ENCODE measurements around the gene UPF1. TPM values are rescaled to one million over a fixed set of nuclear protein-coding genes. Genes with fewer than 3 reads are reported as not detected.

The UPF1 gene
- total RNA-seq, 6 donors from 2014 or later = 68.9 to 157 (median 86.3) TPM

DNA sequence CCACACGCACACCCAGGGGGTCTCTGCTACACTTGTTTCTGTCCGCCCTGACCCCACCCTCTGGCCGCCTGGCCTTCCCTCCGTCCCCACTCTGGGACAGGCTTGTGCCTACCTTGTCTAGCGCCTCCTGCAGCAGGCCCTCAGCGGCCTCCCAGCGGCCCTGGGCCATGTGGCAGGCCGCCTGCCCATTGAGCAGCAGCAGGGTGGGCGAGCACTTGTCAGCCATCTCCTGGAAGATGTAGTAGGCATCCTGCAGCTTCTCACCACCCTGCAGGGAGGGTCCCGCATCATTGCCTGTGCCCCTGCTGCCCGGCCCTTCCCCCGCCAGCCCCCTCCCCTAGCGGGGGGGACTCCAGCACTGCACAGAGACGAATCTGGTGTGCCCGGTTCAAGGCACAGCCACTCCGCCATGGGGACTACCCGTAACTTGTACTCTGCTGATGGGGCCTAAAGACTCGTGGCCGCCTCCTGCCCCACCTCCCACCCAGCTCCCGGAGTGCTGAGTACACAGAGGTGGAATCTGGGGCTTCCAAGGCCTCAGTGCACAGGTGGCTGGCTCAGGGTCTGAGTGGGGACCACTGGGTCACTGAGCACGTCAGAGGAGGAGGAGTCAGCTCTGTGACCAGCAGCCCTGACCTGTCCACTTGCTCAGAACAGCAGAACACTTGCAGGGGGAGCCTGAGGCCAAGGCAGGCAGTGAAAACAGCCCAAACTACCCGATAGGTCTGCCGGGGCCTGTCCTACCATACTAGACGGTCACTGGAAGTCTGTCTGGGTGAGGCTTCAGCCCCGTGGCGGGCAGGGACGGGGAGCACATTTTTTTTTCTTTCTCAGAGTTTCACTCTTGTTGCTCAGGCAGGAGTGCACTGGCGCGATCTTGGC is 71.6 kb downstream of the UPF1 start:
- Histone ChIP-seq H3K9me3 (no peaks in the 10 kb centered on the region), H3K36me3 (peaks cover 6 to 86% (median 79%) of the 10 kb centered on the region in 4 donors), H3K4me3 (no peak overlapping the region), H3K27ac (no peak overlapping the region), H3K27me3 (no peaks in the 10 kb centered on the region), H3K4me1 (no peaks in the 10 kb centered on the region)
- TF ChIP-seq POLR2AphosphoS5 (IDR thresholded peaks at IDR 0.05) = no peak
- WGBS, 2 donors = 91 to 92% methylated on average over 17 to 29 of the region's 29 CpGs
- ATAC-seq (ENCODE audit: low FRiP score in 2 of 2) (no peak), DNase-seq (peak in 1 of 2 donors; percentile 65)

DNA sequence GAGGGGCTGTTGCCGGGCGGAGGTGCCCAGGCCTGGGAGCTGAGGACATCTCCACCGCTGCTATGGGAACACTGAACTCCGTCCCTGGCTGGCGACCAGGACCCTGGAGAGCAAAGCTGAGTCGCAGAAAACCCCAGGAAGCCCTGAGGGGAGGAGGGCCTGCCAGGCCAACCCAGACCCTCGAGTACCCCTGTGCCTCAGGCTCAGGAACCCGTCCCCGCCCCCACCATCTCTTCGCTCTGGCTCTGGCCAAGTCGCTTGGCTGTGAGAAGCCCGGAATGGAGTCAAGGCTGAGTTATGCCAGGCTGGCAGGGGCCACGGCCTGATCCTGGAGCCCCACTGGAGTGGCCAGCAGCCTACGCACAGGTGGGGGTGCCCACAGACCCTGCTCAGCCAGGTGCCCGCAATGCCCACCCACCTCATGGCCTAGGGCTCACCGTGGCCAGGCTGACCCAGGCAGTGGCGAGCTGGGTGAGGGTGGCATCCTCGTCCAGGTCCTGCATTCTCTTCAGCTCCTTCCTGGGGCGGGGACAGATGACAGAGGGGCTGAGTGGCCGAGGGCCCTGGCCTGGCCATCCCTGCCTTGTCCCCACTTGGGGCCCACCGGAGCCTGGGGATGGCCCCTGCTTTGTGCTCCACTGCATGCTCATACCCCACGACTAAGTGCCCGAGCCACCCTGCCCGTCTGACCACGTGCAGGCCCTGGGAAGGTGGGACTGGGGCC is 72.7 kb downstream of the UPF1 start:
- Histone ChIP-seq H3K9me3 (no peaks in the 10 kb centered on the region), H3K27me3 (no peaks in the 10 kb centered on the region), H3K4me1 (no peaks in the 10 kb centered on the region), H3K27ac (no peak overlapping the region), H3K4me3 (no peak overlapping the region), H3K36me3 (peaks cover 6 to 88% (median 78%) of the 10 kb centered on the region in 4 donors)
- no peak for ATAC-seq (ENCODE audit: low FRiP score in 2 of 2)
- peak in 1 of 2 donors; percentile 54 for DNase-seq
- TF ChIP-seq, protein P1, sequence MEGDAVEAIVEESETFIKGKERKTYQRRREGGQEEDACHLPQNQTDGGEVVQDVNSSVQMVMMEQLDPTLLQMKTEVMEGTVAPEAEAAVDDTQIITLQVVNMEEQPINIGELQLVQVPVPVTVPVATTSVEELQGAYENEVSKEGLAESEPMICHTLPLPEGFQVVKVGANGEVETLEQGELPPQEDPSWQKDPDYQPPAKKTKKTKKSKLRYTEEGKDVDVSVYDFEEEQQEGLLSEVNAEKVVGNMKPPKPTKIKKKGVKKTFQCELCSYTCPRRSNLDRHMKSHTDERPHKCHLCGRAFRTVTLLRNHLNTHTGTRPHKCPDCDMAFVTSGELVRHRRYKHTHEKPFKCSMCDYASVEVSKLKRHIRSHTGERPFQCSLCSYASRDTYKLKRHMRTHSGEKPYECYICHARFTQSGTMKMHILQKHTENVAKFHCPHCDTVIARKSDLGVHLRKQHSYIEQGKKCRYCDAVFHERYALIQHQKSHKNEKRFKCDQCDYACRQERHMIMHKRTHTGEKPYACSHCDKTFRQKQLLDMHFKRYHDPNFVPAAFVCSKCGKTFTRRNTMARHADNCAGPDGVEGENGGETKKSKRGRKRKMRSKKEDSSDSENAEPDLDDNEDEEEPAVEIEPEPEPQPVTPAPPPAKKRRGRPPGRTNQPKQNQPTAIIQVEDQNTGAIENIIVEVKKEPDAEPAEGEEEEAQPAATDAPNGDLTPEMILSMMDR (IDR thresholded peaks at IDR 0.05) = no peak
- TF ChIP-seq POLR2AphosphoS5 (IDR thresholded peaks at IDR 0.05) (no peak), EP300 (IDR thresholded peaks at IDR 0.05) (no peak), POLR2A (IDR thresholded peaks at IDR 0.05) (no peak)
- 89 to 91% methylated on average over 5 to 21 of the region's 25 CpGs for WGBS, 2 donors

DNA sequence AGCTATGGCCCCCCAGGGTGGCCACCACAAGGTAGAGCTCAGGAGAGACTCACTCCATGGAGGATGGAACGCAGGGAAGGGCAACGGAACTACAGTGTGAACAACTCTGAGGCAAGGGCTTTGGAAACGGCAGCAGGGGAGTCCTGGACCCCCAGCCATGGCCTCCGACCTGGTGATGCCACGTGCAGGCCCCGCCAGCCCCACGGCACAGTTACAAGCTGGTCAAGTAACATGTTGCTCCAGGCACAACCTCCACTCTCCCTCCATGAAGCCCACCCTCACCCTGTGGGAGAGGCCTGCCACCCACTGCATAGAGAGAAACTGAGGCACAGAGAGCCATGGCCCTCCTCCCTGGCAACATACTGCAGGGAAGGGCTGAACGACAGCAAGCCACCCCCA is 73.3 kb downstream of the UPF1 start:
- peak in 1 of 2 donors; percentile 46 for DNase-seq
- 88 to 97% methylated on average over 5 to 8 of the region's 8 CpGs for WGBS, 2 donors
- no peak for TF ChIP-seq POLR2A (IDR thresholded peaks at IDR 0.05)
- TF ChIP-seq, protein P1 (IDR thresholded peaks at IDR 0.05) = no peak
- ATAC-seq (ENCODE audit: low FRiP score in 2 of 2) = no peak
- Histone ChIP-seq H3K4me3 (no peak overlapping the region), H3K27me3 (no peaks in the 10 kb centered on the region), H3K4me1 (no peaks in the 10 kb centered on the region), H3K36me3 (peaks cover 6 to 88% (median 74%) of the 10 kb centered on the region in 4 donors), H3K9me3 (no peaks in the 10 kb centered on the region), H3K27ac (no peak overlapping the region)

DNA sequence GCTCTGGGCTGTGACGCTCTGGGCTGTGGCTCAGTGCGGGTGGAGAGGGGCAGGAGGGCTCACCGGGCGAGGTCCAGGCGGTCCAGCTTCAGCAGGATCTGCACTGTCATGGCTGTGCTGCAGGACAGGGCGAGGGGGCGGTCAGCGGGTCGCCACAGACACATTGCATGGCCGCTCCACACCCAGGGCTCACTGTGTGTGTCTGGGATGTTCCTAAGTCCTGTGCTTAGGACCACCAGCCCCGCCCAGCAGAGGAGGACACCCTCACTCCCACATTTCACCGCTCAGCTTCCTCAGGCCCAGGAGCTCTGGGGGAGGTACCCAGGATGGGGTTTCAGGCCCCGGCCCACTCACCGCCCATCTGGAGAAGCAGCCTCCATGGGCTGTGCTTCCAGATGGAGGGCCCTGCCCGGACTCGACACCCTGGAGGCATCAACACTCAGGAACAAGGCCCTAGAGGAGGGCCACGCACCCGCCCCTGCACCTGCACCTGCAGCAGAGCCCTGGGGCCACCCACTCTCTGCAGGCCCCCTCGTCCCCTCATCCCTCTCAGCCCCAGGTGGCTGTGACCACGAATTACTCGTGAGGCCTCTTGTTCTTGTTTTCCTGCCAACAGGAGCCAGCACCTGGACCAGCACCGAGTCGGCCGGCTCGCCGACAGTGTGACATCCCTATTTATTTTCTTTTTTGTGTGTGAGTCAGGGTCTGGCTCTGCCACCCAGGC is 73.9 kb downstream of the UPF1 start:
- Histone ChIP-seq H3K27ac (no peak overlapping the region), H3K36me3 (peaks cover 6 to 88% (median 74%) of the 10 kb centered on the region in 4 donors), H3K4me1 (no peaks in the 10 kb centered on the region), H3K4me3 (no peak overlapping the region), H3K27me3 (no peaks in the 10 kb centered on the region), H3K9me3 (no peaks in the 10 kb centered on the region)
- 93% methylated on average over 16 to 25 of the region's 26 CpGs for WGBS, 2 donors
- ATAC-seq (ENCODE audit: low FRiP score in 2 of 2) = no peak
- TF ChIP-seq, protein P1 (IDR thresholded peaks at IDR 0.05) = no peak
- TF ChIP-seq POLR2A (IDR thresholded peaks at IDR 0.05) = no peak
- no peak for TF ChIP-seq EP300 (IDR thresholded peaks at IDR 0.05)
- TF ChIP-seq POLR2AphosphoS5 (IDR thresholded peaks at IDR 0.05) = no peak
- peak in 1 of 2 donors; percentile 68 for DNase-seq

Measured in upper lobe of left lung (tissue), 6 donors.